IPS-NIHi7 (cell line): Measurements from ENCODE around the gene MPZL3.
A peak's percentile ranks its signal among the peaks of the same experiment; 100 is the strongest.

Source experiments
- DNase-seq: peaks from one replicate; pipeline ENCODE4 v3.0.0; 2012; ENCODE audit warnings: mixed read lengths; ENCODE audit errors: extremely low spot score

Gene MPZL3

GRCh38 chr11:118251858-118252652, at the start of gene MPZL3:
Gene MPZL3 (minus strand): TSS chr11:118252365. CDS start chr11:118252294, 71 bp downstream.
- DNase-seq: peak; percentile 83

- DNase-seq: peak; percentile 7
These were observed 49.5 kb upstream of the MPZL3 start for GRCh38 chr11:118301600-118302195.

- DNase-seq: peak; percentile 45
These were observed 43.8 kb upstream of the MPZL3 start for GRCh38 chr11:118295815-118296454.

DNA sequence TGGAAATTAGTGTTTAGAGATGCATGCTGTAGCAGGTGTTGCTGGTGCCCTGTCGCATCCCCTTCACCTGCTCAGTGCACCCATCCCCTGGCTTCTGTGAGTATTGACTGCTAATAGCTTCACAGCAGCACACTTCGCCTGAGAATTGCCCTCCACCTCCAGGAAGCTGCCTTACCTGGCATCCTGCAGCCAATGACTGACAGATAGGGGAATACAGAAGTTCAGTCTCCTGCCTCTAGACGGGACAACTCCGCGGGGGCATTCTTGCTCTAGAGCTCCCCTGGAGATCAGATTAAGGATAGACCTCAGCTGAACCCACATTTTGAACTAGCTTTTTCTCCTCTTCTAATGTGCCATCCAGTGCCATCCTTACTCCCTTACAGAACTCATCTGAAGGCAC, 43.0 kb upstream of the MPZL3 start:
- DNase-seq: peak; percentile 22

DNA sequence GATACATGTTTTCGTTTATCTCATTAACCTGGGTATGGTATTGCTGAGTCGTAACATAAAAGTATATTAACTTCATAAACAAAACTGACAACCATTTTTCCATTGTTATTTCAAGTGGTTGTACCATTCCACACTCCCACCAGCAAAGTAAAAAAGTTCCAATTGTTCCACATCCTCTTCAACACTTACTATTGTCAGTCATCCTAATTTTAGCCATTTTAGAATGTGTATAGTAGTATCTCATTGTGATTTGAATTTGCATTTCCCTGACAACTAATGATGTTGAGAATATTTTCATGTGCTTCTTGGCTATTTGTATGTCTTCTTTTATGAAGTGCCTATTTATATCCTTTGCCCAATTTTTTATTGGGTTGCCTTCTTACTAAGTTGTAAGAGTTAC, 41.9 kb upstream of the MPZL3 start:
- DNase-seq: no peak

DNA sequence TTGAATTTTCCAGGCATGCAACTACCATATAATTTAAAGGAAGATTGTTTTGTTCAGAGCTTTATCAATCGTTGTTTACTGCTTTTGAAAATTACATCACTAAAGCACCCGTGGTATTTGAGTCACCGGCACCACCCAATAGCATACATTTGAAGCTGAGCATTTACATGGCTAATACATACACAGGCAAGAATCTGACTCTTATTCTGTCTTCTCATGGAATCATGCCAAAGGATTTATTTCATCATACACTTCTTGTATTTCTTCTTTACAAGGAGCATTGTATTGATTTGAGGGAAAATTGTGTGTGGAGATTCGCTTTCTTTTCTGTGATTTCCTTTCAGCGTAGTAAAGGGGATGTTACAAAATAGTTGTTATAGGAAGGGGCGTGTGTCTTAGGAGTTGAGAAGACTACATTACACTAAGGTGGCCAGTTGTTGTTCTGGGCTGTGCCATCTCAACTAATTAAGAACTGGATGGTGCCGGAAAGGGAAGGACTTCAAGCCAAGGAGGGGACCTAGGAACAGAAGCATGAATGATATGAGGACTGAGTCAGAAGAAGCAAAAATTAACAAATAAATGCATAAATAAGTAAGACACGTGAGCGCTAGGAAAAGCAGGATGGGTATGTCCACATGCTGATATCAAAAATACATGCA, 39.4 kb upstream of the MPZL3 start:
- no peak for DNase-seq

DNA sequence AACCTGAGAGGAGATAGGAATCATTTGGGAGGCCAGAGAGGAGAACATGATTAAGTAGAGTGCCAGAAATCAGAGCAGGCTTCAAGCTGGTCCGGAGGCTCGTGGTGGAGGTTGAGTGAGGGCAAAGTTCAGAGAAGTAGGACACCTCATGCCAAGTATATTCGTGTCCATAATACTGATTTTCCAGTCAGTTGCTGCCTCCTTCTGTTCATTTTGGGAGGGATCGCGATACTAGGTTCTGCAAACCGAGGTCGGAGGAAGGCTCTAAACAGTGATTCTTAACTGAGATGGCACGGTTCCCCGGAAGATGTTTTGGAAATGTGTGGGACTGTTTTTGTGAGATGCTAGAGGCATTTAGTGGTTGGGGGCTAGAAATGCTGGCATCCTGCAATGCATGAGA, 38.8 kb upstream of the MPZL3 start:
- peak; percentile 47 for DNase-seq

DNA sequence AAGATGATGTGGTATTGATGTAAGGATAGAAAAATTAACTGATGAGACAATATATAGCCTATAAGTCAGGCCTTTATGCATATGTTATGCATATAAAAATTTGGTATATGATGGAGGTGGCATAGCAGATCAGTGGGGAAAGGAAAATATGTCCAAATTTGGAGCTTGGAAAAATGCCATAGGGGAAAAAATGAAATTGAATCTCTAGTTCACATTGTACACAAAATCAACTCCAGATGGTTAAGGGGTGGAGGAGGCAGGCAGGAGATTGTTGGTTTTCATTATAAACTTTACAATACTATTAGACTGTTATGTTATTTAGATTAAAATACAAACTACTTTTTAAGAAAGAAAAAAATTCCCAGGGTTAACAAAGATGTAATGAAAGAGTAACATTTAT, 37.2 kb upstream of the MPZL3 start:
- no peak for DNase-seq

GRCh38 chr11:118287006-118287405, 34.8 kb upstream of the MPZL3 start:
- no peak for DNase-seq

DNA sequence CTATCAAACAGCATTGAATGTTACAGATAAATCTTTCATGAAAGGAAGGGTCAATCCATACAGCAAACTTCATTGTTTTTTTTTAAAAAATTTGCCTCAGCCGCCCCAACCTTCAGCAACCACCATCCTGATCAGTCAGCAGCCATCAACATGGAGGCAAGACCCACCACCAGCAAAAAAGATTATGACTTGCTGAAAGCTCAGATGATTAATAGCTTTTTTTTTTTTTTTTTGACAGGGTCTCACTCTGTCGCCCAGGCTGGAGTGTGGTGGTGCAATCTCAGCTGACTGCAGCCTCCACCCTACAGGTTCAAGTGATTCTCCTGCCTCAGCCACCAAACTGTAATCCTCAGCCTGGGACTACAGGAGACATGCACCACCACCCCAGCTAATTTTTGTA, 34.4 kb upstream of the MPZL3 start:
- DNase-seq: no peak

GRCh38 chr11:118283756-118284350, 31.7 kb upstream of the MPZL3 start:
- no peak for DNase-seq

DNA sequence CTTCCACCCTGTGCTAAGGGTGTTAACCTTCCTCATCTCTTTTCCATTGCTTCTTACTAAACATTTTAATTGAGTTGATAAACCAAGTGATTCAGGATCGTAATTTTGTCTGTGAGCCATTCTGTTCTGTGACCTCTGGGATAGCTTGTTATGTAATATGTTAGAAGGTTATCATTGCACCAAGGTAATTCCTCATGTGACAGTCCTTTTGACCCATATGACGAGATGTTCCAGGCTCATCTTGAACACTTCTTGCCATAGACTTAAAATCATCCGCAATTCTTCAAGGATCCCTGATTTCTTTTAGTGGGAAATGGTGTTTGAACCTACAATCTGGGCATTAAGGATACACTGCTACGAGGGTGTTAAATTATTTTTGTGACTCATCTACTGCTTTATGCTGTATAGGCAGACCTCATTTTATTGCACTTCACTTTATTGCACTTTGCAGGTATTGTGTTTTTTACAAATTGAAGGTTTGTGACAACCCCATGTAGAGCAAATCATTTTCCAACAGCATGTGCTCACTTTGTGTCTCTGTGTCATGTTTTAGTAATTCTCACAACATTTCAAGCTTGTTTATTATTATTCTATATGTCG, 31.0 kb upstream of the MPZL3 start:
- no peak for DNase-seq

DNA sequence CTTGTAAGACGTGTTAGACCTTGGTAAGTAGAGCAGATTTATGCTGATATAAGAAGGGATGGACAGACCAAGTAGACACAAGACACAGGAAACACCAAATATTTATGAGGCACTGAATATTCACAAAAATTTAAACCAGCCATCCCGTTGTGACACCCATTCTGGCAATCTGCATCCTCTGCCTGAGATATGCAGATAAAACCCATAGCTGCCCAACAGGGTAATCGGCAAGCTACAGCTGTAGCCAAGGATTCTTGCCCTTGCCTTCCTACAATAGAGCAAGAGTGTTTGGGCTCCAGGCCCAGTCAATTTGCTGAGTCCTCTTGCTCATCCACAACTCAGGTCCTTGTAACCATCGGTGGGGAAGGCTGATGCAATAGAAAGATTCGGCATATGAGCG, 30.4 kb upstream of the MPZL3 start:
- DNase-seq: peak; percentile 9

GRCh38 chr11:118281284-118281683, 29.1 kb upstream of the MPZL3 start:
- no peak for DNase-seq

DNA sequence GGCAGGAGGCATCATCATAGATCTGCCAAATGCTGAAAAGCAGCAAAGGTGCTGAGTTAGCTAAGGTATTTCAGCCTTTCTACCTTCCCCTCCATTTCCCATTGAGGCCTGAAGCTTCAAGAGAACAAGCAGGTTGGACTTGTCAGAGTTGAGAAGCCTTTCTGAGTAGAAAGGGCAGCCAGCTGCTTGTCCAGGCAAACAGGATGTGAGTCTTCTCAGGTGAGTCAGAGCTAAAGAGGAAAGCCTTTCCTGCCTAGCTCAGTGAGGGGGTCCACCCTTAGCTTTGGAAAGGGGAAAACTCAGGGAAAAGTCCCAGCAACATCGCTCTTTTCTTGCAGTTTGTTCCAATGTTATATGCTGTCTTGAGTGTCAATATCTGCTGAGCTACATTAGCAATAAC, 25.1 kb upstream of the MPZL3 start:
- DNase-seq: peak; percentile 40

GRCh38 chr11:118276422-118276821, 24.3 kb upstream of the MPZL3 start:
- no peak for DNase-seq

DNA sequence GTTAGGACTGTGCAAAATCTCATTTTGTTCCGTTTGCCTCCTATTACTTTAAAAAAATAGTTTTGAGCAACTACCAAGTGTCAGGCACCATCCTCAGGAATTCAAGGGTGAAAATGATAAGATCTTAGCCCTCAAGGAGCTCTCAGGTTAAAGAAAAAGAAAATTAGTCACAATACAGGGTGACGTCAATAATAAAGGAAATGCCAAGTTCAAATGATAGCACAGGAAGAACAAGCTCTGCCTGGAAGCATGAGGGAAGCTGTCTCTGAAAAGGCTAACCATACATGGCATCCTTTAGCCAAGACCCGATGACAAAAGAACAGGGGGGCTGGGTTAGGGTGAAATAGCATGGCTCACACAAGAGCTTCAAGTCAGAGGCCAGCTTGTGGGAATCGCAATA, 23.0 kb upstream of the MPZL3 start:
- DNase-seq: no peak

DNA sequence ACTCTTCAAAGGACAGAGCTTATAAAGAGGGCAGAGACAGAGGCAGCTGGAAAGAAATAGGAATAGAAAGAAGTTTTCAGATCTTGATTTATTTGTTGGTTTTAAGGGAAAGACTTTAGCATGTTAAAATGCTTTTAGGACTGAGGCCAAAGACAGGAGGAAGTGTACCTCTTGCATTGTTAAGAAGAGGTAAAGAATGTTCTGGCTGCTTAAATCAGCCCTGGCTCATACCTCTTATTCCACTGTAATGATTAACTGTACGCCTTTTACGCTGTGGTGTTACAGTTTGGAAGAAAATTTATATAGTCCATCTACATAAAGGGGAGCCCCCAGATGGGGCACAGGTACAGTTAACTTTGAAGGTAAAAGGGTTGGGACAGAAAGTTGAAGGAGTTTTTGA, 22.0 kb upstream of the MPZL3 start:
- DNase-seq: no peak

DNA sequence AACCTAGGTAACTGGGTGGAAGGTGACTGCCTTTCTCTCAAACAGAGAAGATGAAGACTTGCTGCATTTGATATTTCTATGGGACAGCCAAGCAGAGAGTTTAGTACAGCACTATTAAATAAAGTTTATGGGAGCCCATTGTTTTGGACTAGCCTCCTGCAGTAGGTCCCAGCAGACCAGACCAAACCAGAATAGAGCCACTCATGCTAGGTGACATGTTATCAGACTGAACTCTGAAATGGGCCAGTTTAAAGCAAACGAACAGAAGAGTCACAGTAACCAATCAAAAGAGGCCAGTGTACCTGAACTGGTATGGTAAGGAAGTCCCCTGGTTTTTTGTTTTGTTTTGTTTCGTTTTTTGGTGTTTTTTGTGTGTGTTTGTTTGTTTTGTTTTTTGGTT, 19.8 kb upstream of the MPZL3 start:
- no peak for DNase-seq

GRCh38 chr11:118267486-118267885, 15.3 kb upstream of the MPZL3 start:
- DNase-seq: no peak

GRCh38 chr11:118265954-118266353, 13.8 kb upstream of the MPZL3 start:
- DNase-seq: no peak
